HG03520 (cell line): ENCODE results near the gene CSNK1D.

Experiments
- ATAC-seq: cut with Tn5 transposase; IDR thresholded peaks from one replicate; pipeline ENCODE4 v1.9.1; 2021; ENCODE audit warnings: mild to moderate bottlenecking, moderate library complexity; ENCODE audit not compliant: unreplicated experiment

Gene CSNK1D

GRCh38 chr17:82273327-82274133 lies at the start of gene CSNK1D:
Gene CSNK1D, minus strand, starts transcription at chr17:82273700. Its CDS starts 319 bp downstream, at chr17:82273381.
- peak; percentile 67 for ATAC-seq

- no peak for ATAC-seq
These were observed 49.3 kb upstream of the CSNK1D start for GRCh38 chr17:82322526-82323453.

DNA sequence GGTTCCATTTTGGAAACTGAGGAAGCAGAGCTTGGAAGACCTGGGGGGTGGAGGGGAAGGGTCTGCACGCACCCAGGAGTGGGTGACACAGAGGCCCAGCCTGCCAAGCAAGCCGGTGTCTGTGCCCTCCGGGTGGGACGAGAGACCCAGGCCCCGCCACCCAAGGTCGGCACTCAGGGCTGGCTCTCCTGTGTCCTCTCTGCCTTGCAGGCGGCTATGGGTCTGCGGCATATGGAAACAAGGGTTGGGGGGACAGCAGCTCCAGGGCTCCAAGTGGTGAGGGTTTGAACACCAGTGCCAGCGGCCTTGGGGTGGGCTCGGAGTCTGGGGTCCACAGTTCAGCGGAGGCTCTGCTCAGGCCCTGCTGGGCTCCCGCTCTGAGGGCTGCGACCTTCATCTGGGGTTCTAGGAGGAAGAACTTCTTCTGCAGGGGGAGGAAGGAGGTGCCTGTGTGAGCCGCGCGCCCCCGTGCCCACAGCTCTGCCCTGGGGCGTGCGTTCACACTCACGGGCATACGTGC lies 48.5 kb upstream of the CSNK1D start:
- no peak for ATAC-seq

GRCh38 chr17:82320956-82321927 lies 47.7 kb upstream of the CSNK1D start:
- no peak for ATAC-seq

- no peak for ATAC-seq
These were observed 46.8 kb upstream of the CSNK1D start for GRCh38 chr17:82320140-82320840.

DNA sequence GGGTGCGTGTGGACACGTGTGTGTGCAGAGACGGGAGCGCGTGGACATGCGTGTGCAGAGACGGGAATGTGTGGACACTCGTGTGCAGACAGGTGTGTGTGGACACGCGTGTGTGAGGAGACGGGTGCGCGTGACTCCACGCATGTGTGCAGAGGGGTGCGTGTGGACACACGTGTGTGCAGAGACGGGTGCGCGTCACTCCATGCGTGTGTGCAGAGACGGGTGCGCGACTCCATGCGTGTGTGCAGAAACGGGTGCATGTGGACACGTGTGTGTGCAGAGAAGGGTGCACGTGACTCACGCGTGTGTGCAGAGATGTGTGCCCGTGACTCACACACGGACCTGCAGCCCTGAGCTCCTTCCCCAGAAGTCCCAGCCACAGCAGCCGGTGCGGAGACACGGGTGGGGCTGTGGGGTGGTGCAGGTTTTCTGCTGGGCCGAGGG lies 46.1 kb upstream of the CSNK1D start:
- ATAC-seq, result no peak

DNA sequence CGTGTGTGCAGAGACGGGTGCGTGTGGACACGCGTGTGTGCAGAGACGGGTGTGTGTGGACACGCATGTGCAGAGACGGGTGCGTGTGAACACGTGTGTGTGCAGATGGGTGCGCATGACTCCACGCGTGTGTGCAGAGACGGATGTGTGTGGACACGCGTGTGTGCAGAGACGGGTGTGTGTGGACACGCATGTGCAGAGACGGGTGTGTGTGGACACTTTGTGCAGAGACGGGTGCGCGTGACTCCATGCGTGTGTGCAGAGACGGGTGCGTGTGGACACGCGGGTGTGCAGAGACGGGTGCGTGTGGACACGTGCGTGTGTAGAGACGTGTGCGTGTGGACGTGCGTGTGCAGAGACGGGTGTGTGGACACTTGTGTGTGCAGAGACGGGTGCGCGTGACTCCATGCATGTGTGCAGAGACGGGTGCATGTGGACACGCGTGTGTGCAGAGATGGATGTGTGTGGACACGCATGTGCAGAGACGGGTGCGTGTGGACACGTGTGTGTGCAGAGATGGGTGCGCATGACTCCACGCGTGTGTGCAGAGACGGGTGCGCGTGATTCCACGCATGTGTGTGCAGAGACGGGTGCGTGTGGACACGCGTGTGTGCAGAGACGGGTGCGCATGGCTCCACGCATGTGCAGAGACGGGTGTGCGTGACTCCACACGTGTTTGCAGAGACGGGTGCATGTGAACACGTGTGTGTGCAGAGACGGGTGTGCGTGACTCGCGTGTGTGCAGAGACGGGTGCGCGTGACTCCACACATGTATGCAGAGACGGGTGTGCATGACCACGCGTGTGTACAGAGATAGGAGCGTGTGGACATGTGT lies 45.5 kb upstream of the CSNK1D start:
- no peak for ATAC-seq

DNA sequence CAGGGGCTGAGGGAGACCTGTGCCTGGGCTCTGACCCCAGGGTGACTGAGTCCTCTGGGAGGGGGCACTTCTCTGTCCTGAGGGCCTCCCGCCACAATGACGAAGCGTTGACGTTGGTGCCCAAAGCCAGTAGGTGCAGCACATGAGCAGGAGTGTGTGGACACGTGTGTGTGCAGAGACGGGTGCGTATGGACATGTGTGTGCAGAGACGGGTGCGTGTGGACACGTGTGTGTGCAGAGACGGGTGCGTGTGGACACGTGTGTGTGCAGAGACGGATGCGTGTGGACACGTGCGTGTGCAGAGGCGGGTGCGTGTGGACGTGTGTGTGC lies 44.6 kb upstream of the CSNK1D start:
- no peak for ATAC-seq

DNA sequence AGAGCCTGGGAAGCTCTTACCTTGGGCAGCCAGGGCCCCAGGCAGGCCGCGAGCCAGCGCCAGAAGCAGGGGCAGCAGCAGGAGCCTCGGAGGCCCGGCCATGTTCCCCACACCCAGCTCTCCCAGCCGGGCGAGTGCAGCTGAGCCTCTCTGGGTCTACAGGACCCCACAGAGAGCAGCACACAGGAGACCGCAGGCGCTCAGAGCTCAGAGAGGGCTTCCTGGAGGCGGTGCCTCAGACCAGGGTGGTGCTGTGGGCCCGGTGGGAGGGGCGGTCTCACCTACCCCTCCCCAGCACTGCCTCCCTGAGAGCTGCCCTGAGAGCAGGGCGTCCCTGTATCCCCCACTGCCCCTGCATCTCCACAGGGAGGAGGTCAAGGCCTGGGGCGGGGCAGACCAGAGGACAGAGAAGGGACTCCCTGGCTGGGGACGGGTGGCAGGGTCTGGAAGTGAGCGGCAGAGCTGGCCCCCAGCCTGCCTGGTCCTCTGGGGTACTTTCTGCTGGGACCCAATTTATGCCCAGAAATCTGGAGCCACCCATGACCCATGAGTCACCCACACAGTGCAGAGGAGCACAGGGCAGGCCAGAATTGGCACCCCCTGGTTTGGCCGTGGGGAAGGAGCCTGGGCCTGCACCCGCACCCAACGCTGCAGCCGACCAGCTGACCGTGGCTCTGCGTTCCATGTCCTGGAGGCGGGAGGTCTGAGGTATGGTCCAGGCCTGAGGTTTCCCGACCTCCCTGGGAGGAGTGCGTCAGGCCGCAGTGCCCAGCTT lies 44.1 kb upstream of the CSNK1D start, which contains the start of gene CD7:
TSS of gene CD7 (minus strand) at position 215 of the 775 bp plus-strand sequence. CDS start at position 102, 113 bp downstream.
- no peak for ATAC-seq

DNA sequence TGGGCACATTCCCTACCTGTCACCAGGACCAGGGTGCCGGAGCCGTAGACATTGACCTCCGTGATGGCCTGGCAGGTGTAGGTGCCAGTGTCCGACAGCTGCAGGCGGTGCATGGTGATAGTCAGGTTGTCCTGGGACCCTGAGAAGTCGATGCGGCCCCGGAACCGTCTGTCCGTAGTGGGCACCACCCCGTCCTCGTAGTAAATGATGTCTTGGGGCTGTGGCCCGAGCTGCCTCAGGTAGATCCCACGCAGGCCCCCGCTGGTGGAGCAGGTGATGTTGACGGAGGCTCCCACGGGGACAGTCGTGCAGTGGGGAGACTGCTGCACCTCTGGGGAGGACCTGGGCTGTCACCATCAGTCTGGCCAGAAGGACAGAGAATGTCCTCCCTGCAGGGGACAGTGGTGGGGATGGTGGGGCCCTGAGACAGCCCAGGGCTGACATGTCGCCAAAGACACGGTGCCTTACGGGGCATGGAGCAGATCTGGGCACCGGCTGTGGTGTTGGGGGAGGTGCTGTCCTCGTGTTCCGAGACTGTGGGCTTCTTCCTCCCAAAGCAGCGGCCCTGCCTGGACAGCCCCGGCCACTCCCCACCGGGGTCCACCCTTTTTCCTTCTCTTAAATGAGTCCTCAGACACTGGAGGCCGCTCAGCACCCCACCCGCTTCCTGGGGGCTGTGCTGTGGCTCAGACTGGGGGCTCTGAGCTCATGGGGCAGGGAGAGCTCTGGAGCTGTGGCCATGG lies 43.3 kb upstream of the CSNK1D start:
- no peak for ATAC-seq

- ATAC-seq, result no peak
These were observed 42.3 kb upstream of the CSNK1D start for GRCh38 chr17:82315703-82316358.

GRCh38 chr17:82314727-82315605 lies 41.5 kb upstream of the CSNK1D start:
- ATAC-seq, result no peak

DNA sequence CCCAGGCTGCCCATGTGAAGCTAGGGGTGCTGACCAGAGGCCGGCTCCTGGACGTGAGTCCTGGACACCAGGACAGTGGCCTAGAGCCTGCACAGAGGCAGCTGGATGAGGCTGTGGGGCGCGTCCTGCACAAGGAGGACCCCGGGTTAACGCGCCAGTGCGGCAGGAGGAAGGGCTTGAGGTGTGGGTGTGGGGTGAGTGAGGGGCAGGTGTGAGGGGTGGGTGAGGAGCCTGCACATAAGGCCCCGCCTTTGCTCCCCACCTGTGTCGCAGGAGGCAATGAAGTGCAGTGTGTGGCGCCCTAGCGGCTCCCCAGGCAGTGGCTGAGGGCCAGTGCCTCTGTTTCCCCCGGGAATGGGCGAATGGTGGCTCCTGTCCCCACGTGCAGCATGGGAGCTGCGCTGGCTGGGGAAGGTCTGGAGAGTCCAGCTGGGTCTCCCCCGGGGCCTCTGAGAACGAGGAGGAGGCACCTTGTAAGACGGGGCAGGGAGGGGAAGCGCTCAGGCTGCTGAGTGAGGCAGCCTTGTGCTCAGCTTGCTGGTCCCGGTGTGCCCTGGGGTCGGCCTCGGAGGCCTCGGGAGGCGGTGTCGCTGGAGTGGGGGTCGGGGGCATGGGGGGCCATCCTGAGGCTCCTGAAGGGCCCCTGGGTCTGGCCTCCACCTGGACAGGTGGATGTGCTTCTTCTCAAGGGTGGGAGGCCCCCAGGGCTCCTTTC lies 40.7 kb upstream of the CSNK1D start:
- ATAC-seq, result no peak

GRCh38 chr17:82313195-82314011 lies 39.9 kb upstream of the CSNK1D start:
- ATAC-seq, result no peak
